ENCODE measurements around the gene VWA8.
A peak's percentile ranks its signal among the peaks of the same experiment; 100 is the strongest.
"Not testable (repeated sequence)": the region's sequence is repeated elsewhere in the genome, so short reads cannot be mapped to it uniquely, and the experiment has no call there.

Gene VWA8

DNA sequence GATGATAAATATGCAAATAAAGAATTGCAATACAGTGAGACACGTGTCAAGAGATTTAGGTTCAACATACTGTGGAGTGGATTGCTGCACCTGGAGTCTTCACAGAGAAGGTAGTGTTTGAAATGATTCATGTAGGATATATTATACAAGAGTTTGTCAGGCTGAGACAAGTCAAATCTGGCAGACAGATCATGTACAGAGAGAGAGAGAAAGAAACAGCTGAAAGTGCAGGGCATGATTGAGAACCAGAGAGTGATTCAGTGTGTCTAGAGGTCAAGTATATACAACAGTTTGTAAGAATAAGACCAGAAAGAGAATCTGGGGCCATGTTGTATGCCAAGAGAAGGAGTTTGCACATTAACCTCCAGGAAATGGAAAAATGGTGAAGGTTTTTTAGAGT, 2.1 kb upstream of the VWA8 start:
- no peak for DNase-seq

DNA sequence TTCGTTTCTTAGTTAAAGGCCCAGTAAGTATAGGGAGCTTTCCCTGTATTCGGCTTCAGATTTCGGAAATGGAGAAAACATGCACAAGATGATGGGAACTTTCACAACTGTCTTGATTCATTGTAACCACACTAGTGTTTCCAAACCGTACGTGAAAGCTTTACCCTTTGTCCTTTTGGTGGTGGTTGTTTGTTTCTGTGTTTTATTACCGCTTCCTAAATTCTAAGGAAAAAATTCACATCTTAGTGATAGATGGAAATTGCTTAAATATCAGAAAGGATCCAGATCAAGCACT, 504 bp upstream of the VWA8 start:
- DNase-seq = peak in 1 of 2 experiments; percentile 39

DNA sequence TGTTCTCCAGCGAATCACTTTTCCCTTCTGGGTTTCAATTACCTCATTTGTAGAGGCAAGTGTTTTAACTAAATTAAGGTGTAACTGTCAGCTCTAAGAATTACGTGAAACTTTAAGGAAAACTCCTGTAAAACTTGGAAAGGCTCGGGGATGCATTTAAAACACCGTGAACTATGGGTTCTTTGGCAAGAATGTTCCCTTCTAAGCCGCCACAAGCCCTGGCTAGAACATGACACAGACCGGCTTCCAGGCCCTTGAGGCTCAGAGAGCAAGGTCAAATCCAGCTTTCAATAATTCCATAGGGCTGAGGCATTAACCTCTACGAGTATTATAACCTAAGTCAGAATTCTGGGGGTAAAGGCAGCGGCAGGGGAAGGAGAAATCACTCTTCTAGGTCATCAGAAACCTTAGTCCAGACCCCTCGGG, 685 bp downstream of the VWA8 start:
- DNase-seq = no peak

DNA sequence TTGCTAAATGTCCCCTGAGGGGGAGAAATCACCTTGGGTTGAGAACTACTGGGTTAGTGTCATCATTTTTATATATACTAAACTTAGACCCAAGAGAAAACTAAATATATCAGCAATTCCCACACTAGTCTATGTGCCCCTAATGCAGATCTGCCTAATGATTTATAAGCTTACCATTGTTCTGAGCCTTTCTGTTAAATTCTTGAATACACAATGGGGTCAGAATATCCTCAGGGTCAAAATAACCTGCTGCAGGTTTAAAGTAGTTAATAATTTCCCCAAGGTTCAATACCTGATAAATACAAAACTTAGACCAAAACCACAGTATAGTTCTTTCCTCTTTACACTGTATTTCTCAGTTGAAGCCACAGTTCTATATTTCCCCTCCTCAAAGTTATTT, 4.6 kb downstream of the VWA8 start:
- DNase-seq = no peak

DNA sequence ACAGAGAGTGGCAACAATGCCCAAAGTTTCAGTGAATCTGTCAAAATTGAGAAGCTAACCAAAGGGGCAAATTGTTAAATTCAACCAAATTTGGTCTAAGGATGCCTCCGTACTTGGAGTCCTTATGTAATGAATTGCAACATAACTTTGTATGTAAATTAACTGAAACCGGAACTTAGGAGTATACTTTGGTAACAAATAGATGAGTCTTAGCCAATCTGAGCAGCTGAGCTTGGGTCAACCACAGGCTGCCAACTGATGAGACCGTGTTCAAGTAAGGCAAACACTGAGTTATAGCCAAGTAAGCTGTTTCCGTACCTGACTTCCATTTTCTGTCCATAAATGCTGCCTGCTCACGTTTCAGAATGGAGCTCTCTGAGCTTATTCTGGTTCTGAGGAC, 5.3 kb downstream of the VWA8 start:
- DNase-seq = no peak

DNA sequence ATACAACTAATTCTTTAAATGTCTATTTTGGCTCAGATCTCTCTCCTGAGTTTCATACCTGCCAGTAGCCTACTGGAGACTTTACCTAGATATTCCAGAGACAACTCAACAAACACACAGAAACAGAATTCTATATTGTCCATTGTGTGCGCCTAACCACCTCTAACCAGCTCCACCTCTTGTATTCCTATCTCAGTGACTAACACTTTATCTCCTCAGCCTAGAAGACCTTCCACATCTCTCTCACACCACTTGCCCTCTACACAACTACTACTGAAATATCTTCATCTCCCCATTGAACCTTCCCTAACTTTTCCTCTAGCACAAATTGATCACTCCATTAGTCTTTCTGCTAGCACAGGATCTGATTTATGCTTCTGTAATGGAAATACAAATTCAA, 6.7 kb downstream of the VWA8 start:
- DNase-seq = no peak

DNA sequence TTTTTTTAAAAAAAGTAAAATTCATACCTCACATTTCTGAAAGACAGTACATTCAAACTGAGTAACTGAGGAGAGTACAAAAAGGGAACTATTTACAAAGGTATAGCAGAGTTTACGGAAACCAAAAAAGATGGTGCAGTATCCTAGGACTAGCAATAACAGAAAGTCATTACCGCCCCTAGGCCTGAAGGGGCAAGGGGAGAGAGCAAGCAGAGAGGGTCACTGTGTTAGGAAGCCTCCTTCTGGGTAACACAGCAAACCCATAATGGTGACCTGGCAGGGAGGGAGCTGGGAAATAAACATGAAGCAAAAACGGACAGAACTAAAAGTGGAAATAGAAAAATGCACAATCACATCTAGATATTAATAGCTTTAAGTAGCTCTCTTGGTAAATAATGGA, 8.2 kb downstream of the VWA8 start:
- DNase-seq = no peak

DNA sequence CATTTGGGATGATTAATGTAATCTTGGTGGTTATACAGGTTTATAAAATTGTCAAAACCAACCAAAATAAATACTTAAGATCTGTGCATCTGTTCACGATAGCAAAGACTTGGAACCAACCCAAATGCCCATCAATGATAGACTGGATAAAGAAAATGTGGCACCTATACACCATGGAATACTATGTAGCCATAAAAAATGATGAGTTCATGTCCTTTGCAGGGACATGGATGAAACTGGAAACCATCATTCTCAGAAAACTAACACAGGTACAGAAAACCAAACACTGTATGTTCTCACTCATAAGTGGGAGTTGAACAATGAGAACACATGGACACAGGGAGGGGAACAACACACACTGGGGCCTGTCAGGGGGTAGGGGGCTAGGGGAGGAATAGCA, 11.8 kb downstream of the VWA8 start:
- DNase-seq = not testable (repeated sequence)

DNA sequence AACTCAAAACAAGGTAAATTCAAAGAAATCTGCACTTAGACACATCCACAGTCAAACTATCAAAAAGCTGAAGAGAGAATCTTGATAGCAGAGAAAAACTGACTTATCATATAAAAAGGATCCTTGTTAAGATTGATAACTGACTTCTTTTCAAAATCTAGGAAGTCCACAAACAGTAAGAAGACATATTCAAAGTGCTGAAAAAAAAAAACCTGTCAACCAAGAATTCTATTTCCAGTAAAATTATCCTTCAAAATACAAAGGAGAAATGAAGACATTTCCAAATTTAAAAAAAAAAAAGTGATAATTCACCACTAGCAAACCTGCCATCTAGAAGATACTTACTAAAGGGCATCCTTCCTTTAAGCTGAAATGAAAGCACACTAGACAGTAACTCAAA, 15.0 kb downstream of the VWA8 start:
- DNase-seq = no peak

DNA sequence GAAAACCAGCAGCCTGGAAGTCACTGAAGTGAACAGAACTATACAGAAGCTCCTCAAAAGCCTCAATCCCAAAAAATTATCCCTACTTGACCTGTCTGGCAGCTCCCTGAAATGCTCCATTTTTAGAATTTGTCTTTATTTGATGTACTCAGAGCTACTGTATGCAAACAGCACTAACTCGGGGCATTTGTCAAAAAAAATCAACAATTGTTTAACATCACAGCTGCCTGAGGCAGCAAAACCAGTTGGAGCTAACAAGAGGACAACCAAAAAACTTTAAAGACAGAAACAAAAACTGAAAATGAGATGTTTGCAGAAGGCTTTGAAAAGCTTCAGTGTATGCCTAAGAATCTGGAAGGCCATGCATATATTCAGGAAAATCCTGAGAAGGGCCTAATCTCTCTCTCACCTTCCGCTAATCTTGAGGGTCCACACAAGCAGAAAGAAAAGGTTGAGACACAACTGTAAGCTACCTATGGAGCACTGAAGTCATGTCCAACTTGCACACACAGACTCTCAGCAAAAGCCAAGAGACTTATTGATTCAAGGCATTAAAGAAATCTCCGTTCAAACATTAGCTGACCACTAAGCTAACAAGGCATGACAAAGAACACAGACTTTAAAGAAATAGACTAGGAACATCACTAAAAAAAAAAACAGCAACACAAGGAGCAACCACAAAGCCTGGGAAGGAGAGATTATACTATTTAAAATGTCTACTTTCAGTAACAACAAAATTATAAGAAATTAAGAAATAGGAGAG, 16.1 kb downstream of the VWA8 start:
- no peak for DNase-seq

DNA sequence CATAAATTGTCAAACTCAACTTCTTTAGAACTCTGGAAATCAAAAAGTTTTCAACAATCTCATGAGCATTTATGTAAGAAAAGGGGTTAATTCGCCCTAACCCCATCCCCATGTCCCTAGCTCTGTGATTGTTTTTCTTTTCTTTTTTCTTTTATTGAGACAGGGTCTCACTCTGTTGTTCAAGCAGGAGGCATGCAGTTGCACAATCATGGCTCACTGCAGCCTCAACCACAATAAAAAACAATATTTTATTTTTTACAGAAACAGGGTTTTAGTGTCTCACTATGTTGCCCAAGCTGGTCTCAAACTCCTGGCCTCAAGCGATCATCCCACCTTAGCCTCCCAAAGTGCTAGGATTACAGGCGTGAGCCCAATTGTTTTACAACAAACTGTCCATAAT, 16.7 kb downstream of the VWA8 start:
- no peak for DNase-seq

DNA sequence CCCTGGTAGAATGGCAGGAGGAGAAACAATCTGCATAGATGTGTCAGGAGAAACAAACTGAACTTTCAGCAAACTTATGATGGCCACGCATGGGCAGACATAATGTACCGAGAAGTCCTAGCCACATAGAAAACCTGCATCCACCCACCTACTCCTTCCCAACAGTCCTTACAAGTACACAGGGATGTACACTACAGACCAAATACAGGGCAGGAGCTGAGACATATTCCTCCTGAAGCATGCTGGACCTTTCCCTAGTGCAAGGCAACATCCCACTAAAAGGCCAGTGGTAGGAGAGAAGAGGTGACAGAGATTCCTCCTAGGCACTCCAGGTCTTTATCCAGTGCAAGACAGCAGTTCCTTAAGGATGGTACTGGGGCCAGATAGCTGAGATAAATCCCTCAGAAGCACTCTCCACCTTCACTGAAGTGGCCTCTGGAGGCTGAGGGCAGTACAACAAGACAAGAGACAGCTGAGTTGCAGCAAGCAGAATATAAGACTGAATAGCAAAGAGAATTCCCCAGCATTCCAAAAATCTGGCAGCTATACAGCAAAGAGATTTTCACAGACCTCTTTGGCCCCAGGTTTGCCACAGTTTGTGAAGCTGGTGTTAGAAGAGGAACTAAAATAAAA, 18.3 kb downstream of the VWA8 start:
- DNase-seq = peak in 1 of 2 experiments; percentile 6

DNA sequence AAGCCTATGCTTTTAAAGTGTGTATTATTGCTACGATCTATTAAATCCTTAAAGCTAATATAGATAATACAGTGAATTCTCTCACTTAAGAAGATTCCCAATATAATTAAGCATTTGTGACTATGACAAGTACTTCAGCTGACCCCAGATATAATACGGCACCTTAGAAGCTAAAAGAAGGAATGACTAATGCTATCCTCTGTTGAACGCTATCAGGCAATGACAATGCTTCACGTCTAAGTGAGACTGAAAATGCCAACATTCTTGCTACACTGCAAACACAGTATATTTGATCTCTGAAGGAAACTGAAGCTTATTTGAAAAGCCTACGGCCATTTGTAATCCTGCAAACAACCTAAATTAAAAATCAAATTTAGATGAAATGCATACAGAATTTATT, 19.7 kb downstream of the VWA8 start:
- DNase-seq = no peak

DNA sequence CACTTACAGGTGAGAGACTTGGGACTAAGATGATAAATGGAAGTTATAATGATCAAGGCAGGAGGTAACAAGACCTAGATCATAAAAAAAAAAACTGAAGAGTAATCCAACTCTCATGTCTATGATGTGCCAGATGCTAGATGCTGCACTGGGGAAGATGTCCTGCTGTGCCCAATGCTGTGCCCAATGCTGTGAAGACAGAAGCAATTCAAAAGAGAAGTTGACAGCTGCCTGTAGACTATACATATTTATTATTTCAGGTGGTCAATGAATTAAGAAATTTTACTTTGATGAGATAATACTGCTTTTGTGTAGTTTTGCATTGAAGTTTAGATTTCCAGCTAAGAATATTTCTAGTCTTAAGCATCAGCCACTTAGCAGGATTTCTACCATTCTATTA, 21.5 kb downstream of the VWA8 start:
- no peak for DNase-seq

DNA sequence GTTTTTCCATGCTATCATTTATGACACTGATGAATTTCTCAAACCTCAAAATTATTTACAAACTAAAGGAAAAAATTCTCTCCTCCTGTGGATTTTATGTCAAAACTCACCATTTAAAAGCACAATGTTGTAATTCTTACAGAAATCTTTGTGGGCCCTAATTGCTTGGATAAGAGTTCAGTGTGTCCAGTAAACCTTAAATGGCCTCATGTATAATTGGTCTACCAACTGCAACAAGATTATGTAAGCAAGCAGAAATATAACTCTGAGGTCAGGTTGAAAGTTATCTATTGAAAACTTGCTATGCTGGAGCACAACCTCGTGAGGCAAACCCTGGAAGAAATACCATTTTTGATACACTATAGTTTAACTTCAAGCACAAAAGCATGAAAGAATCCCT, 22.0 kb downstream of the VWA8 start:
- DNase-seq = no peak

DNA sequence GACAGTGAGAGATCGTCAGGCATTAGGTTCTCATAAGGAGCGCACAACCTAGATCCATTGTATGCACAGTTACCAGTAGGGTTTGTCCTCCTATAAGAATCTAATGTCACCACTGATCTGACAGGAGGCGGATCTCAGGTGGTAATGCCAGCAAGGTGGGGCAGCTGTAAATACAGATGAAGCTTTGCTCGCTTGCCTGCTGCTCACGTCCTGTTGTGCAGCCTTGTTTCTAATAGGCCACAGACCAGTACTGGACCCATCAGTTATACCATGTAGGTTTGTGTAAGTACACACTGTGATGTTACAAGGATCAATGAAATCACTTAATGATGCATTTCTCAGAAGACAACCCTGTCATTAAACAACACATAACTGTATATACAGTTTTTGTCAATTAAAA, 23.5 kb downstream of the VWA8 start:
- DNase-seq = no peak

DNA sequence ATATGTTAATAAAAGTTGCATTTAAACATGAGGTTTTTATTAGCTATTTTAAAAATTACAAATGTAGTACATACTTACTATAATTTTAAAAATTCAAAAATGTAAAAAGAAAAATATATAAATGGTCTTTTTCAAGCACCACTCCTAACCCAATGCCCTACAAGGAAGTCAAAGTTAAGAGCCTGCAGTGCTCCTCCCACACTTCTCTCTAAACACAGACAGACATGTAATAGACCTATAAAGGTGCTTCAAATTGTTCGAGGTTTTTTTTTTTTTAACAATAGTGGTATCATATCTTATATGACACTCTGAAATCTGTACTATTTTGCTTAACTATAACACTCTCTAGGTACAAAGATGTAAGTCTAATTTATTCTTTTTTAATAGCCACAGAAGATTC, 25.4 kb downstream of the VWA8 start:
- DNase-seq = no peak

DNA sequence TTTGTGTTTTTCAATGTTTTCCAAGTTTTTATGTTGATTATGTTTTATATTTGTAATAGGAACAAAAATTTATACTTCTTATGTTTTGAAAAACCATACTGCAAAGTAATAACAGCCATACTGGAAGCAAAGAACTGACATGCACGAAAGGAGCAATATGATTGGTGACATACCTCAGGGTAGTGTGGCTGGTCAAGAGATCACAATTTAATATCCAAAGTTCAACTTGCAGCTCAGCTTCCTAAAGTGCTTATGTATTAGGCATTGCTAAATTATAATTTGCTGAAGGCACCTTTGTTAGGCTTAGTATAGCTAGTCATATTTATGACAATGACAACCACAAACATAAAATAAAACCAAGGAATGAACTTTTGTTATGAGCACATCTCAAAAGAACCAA, 25.9 kb downstream of the VWA8 start:
- no peak for DNase-seq

DNA sequence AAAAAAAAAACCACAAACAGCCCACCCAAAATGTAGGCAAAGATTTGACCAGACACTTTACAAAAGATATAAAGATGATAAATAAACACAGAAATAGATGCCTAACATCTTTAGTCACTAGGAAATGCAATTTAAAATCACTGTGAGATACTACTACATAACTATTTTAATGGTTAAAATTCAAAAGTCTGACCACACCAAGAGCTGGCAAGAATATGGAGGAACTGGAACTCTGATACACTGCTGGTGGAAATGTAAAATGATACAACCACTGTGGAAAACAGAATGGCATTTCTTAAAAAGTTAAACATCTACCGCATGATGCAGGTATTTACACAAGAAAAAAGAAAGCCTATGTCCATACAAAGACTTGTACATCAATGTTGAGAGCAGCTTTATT, 26.8 kb downstream of the VWA8 start:
- no peak for DNase-seq

DNA sequence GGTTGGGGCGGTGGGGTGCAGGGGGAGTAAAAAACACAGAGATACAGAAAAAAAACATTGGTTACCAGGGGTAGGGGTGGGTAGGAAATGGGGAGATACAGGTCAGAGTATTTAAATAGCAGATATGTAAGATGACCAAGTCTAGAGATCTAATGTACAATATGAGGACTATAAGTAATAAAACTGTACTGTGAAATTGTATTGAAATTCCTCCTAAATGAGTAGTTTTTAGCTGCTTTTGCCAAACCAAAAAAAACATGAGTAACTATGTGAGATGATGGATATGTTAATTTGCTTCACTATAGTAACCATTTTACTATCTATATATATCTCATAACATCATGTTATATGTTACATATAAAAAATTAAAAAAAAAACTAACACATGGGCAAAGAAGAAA, 29.6 kb downstream of the VWA8 start:
- DNase-seq = no peak

DNA sequence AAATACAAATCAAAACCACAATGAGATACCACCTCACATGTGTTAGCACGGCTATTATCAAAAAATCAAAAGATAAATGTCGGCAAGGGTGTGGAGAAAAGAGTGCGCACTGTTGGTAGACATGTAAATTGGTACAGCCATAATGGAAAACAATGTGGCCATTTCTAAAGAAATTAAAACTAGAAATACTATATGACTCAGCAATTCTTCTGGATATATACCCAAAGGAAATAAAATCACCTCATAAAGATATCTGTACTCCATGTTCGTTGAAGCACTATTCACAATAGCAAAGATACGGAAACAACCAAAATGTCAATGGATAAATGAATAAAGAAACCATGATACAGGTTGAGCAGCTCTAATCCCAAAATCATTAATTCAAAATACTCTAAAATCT, 30.8 kb downstream of the VWA8 start:
- DNase-seq = no peak

DNA sequence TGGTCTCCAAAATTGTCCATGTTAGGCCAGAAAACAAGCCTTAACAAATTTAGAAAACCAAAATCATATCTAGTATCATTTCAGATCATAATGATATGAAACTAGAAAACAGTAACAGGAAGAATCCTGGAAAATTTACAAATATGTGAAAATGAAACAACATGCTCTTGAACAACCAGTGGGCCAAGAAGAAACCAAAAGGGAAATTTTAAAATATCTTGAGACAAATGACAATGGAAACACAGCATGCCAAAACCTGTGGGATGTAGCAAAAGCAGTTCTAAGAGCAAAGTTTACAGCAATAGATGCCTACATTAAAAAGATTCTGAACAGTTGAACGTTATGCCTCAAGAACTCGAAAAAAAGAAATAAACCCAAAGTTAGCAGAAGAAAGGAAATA, 32.6 kb downstream of the VWA8 start:
- no peak for DNase-seq

DNA sequence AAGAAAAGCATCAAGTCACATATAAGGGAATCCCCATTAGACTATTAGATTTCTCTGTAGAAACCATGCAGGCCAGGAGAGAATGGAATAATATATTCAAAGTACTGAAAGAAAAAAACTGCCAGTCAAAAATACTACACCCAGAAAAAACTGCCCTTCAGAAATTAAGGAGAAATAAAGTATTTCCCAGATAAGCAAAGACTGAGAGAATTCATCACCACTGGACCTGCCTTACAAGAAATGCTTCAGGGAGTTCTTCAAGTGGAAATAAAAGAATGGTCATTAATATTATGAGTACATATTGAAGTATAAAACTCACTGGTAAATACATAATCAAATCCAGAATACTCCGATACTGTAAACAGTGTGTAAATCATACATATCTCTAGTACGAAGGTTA, 35.9 kb downstream of the VWA8 start:
- no peak for DNase-seq

DNA sequence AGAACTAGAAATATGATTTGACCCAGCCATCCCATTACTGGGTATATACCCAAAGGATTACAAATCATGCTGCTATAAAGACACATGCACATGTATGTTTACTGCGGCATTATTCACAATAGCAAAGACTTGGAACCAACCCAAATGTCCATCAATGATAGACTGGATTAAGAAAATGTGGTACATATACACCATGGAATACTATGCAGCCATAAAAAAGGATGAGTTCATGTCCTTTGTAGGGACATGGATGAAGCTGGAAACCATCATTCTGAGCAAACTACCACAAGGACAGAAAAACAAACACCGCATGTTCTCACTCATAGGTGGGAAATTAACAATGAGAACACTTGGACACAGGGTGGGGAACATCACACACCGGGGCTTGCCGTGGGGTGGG, 38.0 kb downstream of the VWA8 start:
- DNase-seq = not testable (repeated sequence)
